H1 (cell line): Measurements from ENCODE around the gene SYVN1.

Experiments
- EP300 ChIP-seq, 2 experiments: IDR thresholded peaks; 1 replicate in 1 of 2; 2 replicates in 1 of 2; pipeline ENCODE4 v1.6.1; 2011 to 2012; ENCODE audit warnings: low read depth in 2 of 2, low read length in 2 of 2, mild to moderate bottlenecking in 2 of 2, borderline replicate concordance in 1 of 2, inconsistent platforms in 1 of 2, moderate library complexity in 1 of 2
- POLR2A ChIP-seq, 2 experiments: IDR thresholded peaks; 1 replicate in 1 of 2; 2 replicates in 1 of 2; pipeline ENCODE4 v1.6.1; 2011; ENCODE audit warnings: low read depth in 2 of 2, low read length in 2 of 2, mild to moderate bottlenecking in 2 of 2; ENCODE audit errors: control extremely low read depth in 1 of 2
- POLR2AphosphoS5 ChIP-seq: IDR thresholded peaks from 2 replicates; pipeline ENCODE4 v1.6.1; 2011; ENCODE audit warnings: low read depth, low read length
- SAP30 ChIP-seq: fragments of 300-600 bp; sonication (generic); IDR thresholded peaks from 2 replicates; pipeline ENCODE4 v1.7.1; 2012; ENCODE audit warnings: low read length, moderate library complexity, mild to moderate bottlenecking, inconsistent platforms; ENCODE audit not compliant: insufficient read depth, insufficient replicate concordance
- SRF ChIP-seq: IDR thresholded peaks from 2 replicates; pipeline ENCODE4 v1.6.1; 2011; ENCODE audit warnings: mild to moderate bottlenecking, low read depth, low read length, moderate library complexity
- TF ChIP-seq, protein P1 (sequence below): IDR thresholded peaks from 2 replicates; pipeline ENCODE4 v1.6.1; 2011; ENCODE audit warnings: low read depth, mild to moderate bottlenecking, low read length; ENCODE audit not compliant: insufficient read depth
- TF ChIP-seq, protein P2 (sequence below), 3 experiments: IDR thresholded peaks; 1 replicate in 2 of 3; 2 replicates in 1 of 3; pipeline versions ENCODE4 v1.5.1 to v1.6.1; 2011; ENCODE audit warnings: low read length in 3 of 3, mild to moderate bottlenecking in 3 of 3, inconsistent platforms in 2 of 3, low read depth in 1 of 3, moderate library complexity in 1 of 3; ENCODE audit not compliant: insufficient read depth in 1 of 3; ENCODE audit errors: control extremely low read depth in 1 of 3

DNA sequence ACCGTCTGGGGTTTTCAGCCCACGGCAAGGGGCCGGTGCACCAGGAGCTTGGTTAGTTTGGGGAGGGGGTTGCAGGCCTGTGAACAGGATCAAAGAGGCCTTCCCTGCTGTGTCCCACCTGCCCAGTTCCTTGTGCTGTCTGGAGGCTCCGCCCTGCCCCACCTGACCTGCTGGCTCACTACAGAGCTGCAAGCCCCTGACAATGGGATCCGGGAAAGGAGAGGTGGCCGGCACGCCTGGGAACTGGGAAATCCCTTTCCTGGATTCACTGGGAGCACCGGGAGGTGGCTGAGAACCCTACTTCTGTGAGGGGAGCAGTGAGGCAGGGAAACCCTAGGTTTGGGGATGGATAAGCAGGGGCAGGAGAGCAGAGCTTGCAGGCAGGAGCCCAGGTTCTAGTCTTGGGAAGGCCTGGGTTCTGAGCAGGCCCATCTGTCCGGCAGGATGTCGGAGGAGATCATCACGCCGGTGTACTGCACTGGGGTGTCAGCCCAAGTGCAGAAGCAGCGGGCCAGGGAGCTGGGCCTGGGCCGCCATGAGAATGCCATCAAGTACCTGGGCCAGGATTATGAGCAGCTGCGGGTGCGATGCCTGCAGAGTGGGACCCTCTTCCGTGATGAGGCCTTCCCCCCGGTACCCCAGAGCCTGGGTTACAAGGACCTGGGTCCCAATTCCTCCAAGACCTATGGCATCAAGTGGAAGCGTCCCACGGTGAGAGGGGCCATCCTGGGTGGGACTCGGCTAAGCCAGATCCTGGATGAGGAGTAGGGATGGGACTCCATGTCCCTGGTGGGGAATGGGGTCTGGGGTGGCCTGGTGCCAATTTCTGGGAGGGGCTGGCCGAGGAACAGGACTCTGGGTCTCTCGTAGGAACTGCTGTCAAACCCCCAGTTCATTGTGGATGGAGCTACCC is 48.2 kb upstream of the SYVN1 start:
- TF ChIP-seq POLR2AphosphoS5 (no peak), POLR2A (IDR thresholded peaks at IDR 0.05; ENCODE audit: control extremely low read depth in 1 of 2, low read depth in 2 of 2, low read length in 2 of 2) (peak in 1 of 2 experiments; percentile 60; a peak in 2 of 3 replicates), EP300 (IDR thresholded peaks at IDR 0.05; ENCODE audit: borderline replicate concordance in 1 of 2, low read depth in 2 of 2, low read length in 2 of 2) (no peak), SRF (no peak), SAP30 (peak; percentile 38)
- TF ChIP-seq, protein P1, sequence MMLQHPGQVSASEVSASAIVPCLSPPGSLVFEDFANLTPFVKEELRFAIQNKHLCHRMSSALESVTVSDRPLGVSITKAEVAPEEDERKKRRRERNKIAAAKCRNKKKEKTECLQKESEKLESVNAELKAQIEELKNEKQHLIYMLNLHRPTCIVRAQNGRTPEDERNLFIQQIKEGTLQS, result no peak
- TF ChIP-seq, protein P2, sequence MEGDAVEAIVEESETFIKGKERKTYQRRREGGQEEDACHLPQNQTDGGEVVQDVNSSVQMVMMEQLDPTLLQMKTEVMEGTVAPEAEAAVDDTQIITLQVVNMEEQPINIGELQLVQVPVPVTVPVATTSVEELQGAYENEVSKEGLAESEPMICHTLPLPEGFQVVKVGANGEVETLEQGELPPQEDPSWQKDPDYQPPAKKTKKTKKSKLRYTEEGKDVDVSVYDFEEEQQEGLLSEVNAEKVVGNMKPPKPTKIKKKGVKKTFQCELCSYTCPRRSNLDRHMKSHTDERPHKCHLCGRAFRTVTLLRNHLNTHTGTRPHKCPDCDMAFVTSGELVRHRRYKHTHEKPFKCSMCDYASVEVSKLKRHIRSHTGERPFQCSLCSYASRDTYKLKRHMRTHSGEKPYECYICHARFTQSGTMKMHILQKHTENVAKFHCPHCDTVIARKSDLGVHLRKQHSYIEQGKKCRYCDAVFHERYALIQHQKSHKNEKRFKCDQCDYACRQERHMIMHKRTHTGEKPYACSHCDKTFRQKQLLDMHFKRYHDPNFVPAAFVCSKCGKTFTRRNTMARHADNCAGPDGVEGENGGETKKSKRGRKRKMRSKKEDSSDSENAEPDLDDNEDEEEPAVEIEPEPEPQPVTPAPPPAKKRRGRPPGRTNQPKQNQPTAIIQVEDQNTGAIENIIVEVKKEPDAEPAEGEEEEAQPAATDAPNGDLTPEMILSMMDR (IDR thresholded peaks at IDR 0.05; ENCODE audit: control extremely low read depth in 1 of 3, insufficient read depth in 1 of 3, low read depth in 1 of 3, low read length in 3 of 3), result no peak
